Measurements from ENCODE around the gene TRPV6.
A peak's percentile ranks its signal among the peaks of the same experiment; 100 is the strongest.

TRPV6 gene

GRCh38 chr7:142859411-142859810 is 26.1 kb downstream of the TRPV6 start:
- H3K27me3 ChIP-seq (replicated peaks; ENCODE audit: control insufficient read depth, insufficient read depth, low read length): peaks cover 3% of the 10 kb centered on the region
- H3K36me3 ChIP-seq (ENCODE audit: control insufficient read depth, insufficient read depth, low read length): no peaks in the 10 kb centered on the region
- no peak for TF ChIP-seq CTCF (IDR thresholded peaks at IDR 0.05; ENCODE audit: insufficient read depth, low read length, poor library complexity, severe bottlenecking)
- H3K4me3 ChIP-seq (replicated peaks; ENCODE audit: low read depth, low read length): no peak overlapping the region
- DNase-seq (ENCODE audit: extremely low read depth, insufficient read length): no peak

DNA sequence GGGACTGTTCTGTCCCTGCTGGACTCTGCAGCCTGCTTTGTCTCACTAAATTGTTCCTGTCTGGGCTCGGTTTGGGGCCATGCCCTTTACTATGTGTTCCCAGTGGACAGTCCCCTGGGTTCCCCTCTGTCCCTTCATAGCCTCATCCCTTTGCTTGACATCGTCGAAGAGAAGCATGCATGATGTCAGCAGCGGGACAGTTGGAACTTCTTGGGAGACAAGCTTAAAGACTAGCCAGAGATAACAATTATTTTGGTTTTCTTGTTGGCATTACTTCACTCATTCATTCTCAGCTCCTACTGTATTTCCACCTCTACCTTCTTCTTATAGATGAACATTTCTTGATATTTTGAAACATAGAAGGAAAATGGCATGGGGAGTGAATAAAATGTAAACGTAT is 27.9 kb downstream of the TRPV6 start:
- TF ChIP-seq CTCF (IDR thresholded peaks at IDR 0.05; ENCODE audit: insufficient read depth, low read length, poor library complexity, severe bottlenecking): no peak

GRCh38 chr7:142856565-142857245 is 28.8 kb downstream of the TRPV6 start:
- no peak for TF ChIP-seq CTCF (IDR thresholded peaks at IDR 0.05; ENCODE audit: insufficient read depth, low read length, poor library complexity, severe bottlenecking)
- H3K4me3 ChIP-seq (replicated peaks; ENCODE audit: low read depth, low read length): no peak overlapping the region
- peaks cover 3% of the 10 kb centered on the region for H3K27me3 ChIP-seq (replicated peaks; ENCODE audit: control insufficient read depth, insufficient read depth, low read length)
- H3K36me3 ChIP-seq (ENCODE audit: control insufficient read depth, insufficient read depth, low read length): no peaks in the 10 kb centered on the region
- DNase-seq (ENCODE audit: extremely low read depth, insufficient read length): no peak

More for the DNA sequence above, 27.9 kb downstream of the TRPV6 start:
- DNase-seq (ENCODE audit: extremely low read depth, insufficient read length): no peak
- Histone ChIP-seq H3K36me3 (ENCODE audit: control insufficient read depth, insufficient read depth, low read length) (no peaks in the 10 kb centered on the region), H3K4me3 (replicated peaks; ENCODE audit: low read depth, low read length) (no peak overlapping the region), H3K27me3 (replicated peaks; ENCODE audit: control insufficient read depth, insufficient read depth, low read length) (peaks cover 3% of the 10 kb centered on the region)

GRCh38 chr7:142855756-142856564 is 29.6 kb downstream of the TRPV6 start:
- H3K4me3 ChIP-seq (replicated peaks; ENCODE audit: low read depth, low read length): no peak overlapping the region
- H3K27me3 ChIP-seq (replicated peaks; ENCODE audit: control insufficient read depth, insufficient read depth, low read length): peaks cover 3% of the 10 kb centered on the region
- no peaks in the 10 kb centered on the region for H3K36me3 ChIP-seq (ENCODE audit: control insufficient read depth, insufficient read depth, low read length)
- no peak for DNase-seq (ENCODE audit: extremely low read depth, insufficient read length)
- TF ChIP-seq CTCF (IDR thresholded peaks at IDR 0.05; ENCODE audit: insufficient read depth, low read length, poor library complexity, severe bottlenecking): no peak

DNA sequence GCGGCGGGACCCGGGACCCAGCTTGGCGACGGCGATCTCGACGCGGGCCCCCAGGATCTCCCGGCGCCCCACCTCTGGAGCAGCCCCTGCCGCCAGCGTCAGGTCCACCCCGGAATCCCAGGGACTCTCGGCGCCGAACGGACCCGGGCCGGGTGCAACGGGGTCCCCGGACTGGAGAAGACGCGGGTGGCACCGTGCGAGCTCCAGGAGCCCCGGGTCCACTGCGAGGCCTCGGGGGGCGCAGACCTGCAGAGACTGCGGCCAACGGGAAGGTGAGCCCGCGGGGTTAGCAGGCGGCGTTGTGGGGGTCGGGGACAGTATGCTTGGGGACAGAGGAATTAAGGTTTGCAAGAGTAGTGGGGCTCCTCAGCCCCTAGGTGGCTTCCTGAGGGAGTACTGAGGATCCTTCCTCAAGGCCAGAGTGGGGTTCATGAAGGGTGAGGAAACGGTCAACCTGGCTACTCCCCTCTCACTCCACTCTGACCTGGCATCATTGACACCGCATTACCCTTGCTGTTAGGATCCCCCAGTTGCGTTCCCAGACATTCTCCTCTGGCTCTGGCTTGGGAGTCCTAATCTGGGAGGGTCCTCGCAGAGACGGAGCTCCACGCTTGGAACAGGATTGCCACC is 30.3 kb downstream of the TRPV6 start:
- no peak for DNase-seq (ENCODE audit: extremely low read depth, insufficient read length)
- peak; percentile 15 for TF ChIP-seq CTCF (IDR thresholded peaks at IDR 0.05; ENCODE audit: insufficient read depth, low read length, poor library complexity, severe bottlenecking)
- H3K36me3 ChIP-seq (ENCODE audit: control insufficient read depth, insufficient read depth, low read length): no peaks in the 10 kb centered on the region
- H3K27me3 ChIP-seq (replicated peaks; ENCODE audit: control insufficient read depth, insufficient read depth, low read length): peaks cover 3% of the 10 kb centered on the region
- H3K4me3 ChIP-seq (replicated peaks; ENCODE audit: low read depth, low read length): peak overlapping the region; percentile 72

Data from GM06990 (cell line).